SU-DHL-6 (cell line): ENCODE measurements around the gene FBXO44.

Experiments used
- H2AFZ ChIP-seq: fragments of 200-600 bp; sonication (generic); 2 replicates; pipeline ENCODE4 v1.6.1; 2014; ENCODE audit warnings: low read depth, mild to moderate bottlenecking, moderate library complexity, mixed read lengths, antibody characterized with exemption, low read length; ENCODE audit not compliant: severe bottlenecking
- H3F3A ChIP-seq: fragments of 200-600 bp; shearing (Covaris generic); 2 replicates; pipeline ENCODE4 v1.6.0; 2016; ENCODE audit warnings: antibody characterized with exemption, mild to moderate bottlenecking; ENCODE audit not compliant: insufficient read depth
- H3K27ac ChIP-seq: fragments of 200-600 bp; sonication (generic); 2 replicates; pipeline ENCODE4 v1.5.1; 2016; ENCODE audit warnings: low read depth, mild to moderate bottlenecking, low read length, moderate library complexity, mixed read lengths
- H3K27me3 ChIP-seq: fragments of 200-600 bp; sonication (generic), shearing (Covaris generic); 2 replicates; pipeline ENCODE4 v1.6.0; 2014; ENCODE audit warnings: mild to moderate bottlenecking, low read length
- H3K36me3 ChIP-seq: fragments of 200-600 bp; sonication (generic); 2 replicates; pipeline ENCODE4 v1.6.1; 2014; ENCODE audit warnings: mild to moderate bottlenecking, low read length, mixed read lengths
- H3K4me2 ChIP-seq: fragments of 300-600, 200-600 bp; shearing (Covaris generic), sonication (generic); 2 replicates; pipeline ENCODE4 v1.6.0; 2014; ENCODE audit warnings: low read length, low read depth, mild to moderate bottlenecking; ENCODE audit not compliant: poor library complexity, severe bottlenecking
- H3K4me3 ChIP-seq: fragments of 200-600 bp; sonication (generic); 2 replicates; pipeline ENCODE4 v1.5.1; 2014; ENCODE audit warnings: antibody characterized with exemption, low read length, mild to moderate bottlenecking, mixed read lengths; ENCODE audit not compliant: insufficient read depth, poor library complexity, severe bottlenecking
- H3K79me2 ChIP-seq: fragments of 200-600 bp; sonication (generic); 2 replicates; pipeline ENCODE4 v1.6.1; 2014; ENCODE audit warnings: mild to moderate bottlenecking, low read length, moderate library complexity; ENCODE audit not compliant: insufficient read depth
- H3K9ac ChIP-seq: fragments of 200-600 bp; sonication (generic); 2 replicates; pipeline ENCODE4 v1.7.0; 2014; ENCODE audit warnings: mild to moderate bottlenecking, low read length
- H3K9me2 ChIP-seq: fragments of 200-600 bp; sonication (generic); replicated peaks from 2 replicates; pipeline ENCODE4 v1.6.1; 2014; ENCODE audit warnings: low read length; ENCODE audit not compliant: insufficient read depth
- H3K9me3 ChIP-seq: fragments of 200-600 bp; sonication (generic); 2 replicates; pipeline ENCODE4 v1.6.1; 2014; ENCODE audit warnings: low read length, mixed read lengths; ENCODE audit not compliant: insufficient read depth
- H4K20me1 ChIP-seq: fragments of 200-600 bp; sonication (generic); 2 replicates; pipeline ENCODE4 v1.6.1; 2014; ENCODE audit warnings: low read depth, mild to moderate bottlenecking, antibody characterized with exemption, low read length, moderate library complexity, mixed read lengths
- EZH2phosphoT487 ChIP-seq: fragments of 200-600 bp; sonication (generic), shearing (Covaris generic); conservative IDR thresholded peaks from 2 replicates; pipeline ENCODE4 v1.6.1; 2018; ENCODE audit warnings: mild to moderate bottlenecking, antibody characterized with exemption, low read length, moderate library complexity, mixed read lengths
- TF ChIP-seq, protein P1 (sequence below): fragments of 200-600 bp; sonication (generic); IDR thresholded peaks from one replicate; pipeline ENCODE4 v1.5.1; 2017; ENCODE audit warnings: antibody characterized with exemption, mild to moderate bottlenecking, low read length, moderate library complexity; ENCODE audit not compliant: insufficient read depth, poor library complexity, severe bottlenecking

The FBXO44 gene

DNA sequence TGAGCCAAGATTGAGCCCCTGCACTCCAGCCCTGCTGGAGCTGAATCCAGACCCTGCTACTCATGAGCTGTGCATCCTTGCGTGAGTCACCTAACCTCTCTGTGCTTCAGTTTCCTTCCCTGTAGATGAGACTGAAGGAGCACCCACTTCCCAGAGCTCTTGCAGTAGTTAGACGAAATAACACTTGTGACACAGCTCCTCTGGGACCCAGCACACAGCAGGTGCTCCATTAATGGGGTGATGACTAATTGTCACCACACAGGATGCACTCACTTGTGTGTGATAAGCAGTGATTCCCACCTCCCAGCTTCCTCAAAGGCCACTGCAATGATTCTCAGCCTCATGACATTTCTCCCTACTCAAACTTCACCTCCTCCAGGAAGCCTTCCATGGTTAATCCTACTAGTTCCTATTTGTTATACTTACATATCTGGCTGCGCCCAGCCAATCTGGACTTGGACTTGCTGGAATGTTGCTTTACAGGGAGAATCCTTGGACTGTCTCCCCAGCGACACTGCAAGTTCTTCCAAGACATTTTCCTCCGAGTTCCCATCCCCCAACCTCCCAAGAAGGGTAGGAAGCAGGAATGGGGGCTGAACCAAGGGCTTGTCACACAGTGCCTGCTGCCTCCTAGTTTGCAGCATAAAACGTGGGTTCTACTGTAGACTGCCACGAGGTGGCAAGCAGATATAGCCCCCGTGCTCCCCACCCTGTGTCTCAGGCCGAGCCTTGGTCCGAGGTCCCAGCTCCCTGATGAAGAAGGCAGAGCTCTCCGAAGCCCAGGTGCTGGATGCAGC is 54.1 kb downstream of the FBXO44 start:
- TF ChIP-seq, protein P1, sequence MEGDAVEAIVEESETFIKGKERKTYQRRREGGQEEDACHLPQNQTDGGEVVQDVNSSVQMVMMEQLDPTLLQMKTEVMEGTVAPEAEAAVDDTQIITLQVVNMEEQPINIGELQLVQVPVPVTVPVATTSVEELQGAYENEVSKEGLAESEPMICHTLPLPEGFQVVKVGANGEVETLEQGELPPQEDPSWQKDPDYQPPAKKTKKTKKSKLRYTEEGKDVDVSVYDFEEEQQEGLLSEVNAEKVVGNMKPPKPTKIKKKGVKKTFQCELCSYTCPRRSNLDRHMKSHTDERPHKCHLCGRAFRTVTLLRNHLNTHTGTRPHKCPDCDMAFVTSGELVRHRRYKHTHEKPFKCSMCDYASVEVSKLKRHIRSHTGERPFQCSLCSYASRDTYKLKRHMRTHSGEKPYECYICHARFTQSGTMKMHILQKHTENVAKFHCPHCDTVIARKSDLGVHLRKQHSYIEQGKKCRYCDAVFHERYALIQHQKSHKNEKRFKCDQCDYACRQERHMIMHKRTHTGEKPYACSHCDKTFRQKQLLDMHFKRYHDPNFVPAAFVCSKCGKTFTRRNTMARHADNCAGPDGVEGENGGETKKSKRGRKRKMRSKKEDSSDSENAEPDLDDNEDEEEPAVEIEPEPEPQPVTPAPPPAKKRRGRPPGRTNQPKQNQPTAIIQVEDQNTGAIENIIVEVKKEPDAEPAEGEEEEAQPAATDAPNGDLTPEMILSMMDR, result no peak
- TF ChIP-seq EZH2phosphoT487, result no peak
- H2AFZ ChIP-seq, result no peak overlapping the region
- H3K27ac ChIP-seq, result no peak overlapping the region
- H3K36me3 ChIP-seq, result no peaks in the 10 kb centered on the region
- no peaks in the 10 kb centered on the region for H3K79me2 ChIP-seq
- no peaks in the 10 kb centered on the region for H3K9me3 ChIP-seq
- no peak overlapping the region for H3K9ac ChIP-seq
- no peaks in the 10 kb centered on the region for H3K9me2 ChIP-seq
- H4K20me1 ChIP-seq, result no peaks in the 10 kb centered on the region
- H3K27me3 ChIP-seq, result no peaks in the 10 kb centered on the region
- no peaks in the 10 kb centered on the region for H3F3A ChIP-seq
- no peak overlapping the region for H3K4me2 ChIP-seq
- no peak overlapping the region for H3K4me3 ChIP-seq

DNA sequence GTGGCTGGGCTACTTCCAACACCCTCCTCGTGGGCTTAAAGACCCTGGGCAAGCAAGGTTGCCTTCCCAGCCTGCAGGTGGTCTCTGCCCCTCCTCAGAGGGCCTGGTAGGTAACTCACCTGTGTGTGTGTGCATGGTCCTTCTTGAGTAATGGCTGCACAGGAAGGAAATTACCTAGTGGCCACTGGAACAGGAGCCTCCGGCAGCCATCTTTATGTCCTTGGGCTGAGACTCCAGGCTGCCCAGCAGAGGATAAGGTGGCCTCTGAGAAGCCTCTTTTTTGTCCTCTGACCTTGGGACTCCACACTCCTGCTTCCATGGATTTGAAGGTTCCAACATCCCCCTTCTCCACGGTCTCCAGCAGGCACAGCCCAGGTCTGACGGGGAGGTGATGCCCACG is 56.8 kb downstream of the FBXO44 start:
- no peak overlapping the region for H3K27ac ChIP-seq
- no peaks in the 10 kb centered on the region for H3K36me3 ChIP-seq
- no peaks in the 10 kb centered on the region for H3F3A ChIP-seq
- H3K9me2 ChIP-seq, result no peaks in the 10 kb centered on the region
- H2AFZ ChIP-seq, result no peak overlapping the region
- H3K9ac ChIP-seq, result no peak overlapping the region
- no peaks in the 10 kb centered on the region for H3K9me3 ChIP-seq
- H3K79me2 ChIP-seq, result no peaks in the 10 kb centered on the region
- H3K4me3 ChIP-seq, result no peak overlapping the region
- H4K20me1 ChIP-seq, result no peaks in the 10 kb centered on the region
- no peak overlapping the region for H3K4me2 ChIP-seq
- H3K27me3 ChIP-seq, result no peaks in the 10 kb centered on the region
- TF ChIP-seq EZH2phosphoT487, result no peak
- TF ChIP-seq, protein P1, result no peak

DNA sequence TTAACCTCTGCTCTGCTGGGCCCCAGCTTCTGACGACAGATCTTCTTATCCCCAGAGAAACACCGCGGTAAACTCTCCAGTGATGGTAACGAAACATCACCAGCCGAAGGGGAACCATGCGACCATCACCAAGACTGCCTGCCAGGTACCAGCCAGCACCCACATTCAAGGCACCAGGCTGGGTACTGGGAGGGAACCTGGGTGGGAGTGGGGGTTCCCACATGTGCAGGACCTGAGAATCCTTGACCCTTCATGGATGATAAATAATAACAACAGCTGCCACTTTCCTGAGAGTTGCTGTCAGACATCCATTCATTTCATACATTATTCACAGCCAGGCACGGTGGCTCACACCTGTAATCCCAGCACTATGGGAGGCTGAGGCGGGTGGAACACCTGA is 57.6 kb downstream of the FBXO44 start:
- no peaks in the 10 kb centered on the region for H3F3A ChIP-seq
- H3K9ac ChIP-seq, result no peak overlapping the region
- H3K4me3 ChIP-seq, result no peak overlapping the region
- H3K36me3 ChIP-seq, result no peaks in the 10 kb centered on the region
- H3K27ac ChIP-seq, result no peak overlapping the region
- H4K20me1 ChIP-seq, result no peaks in the 10 kb centered on the region
- H3K27me3 ChIP-seq, result no peaks in the 10 kb centered on the region
- no peaks in the 10 kb centered on the region for H3K9me3 ChIP-seq
- no peak overlapping the region for H2AFZ ChIP-seq
- no peak for TF ChIP-seq EZH2phosphoT487
- TF ChIP-seq, protein P1, result no peak
- no peaks in the 10 kb centered on the region for H3K9me2 ChIP-seq
- no peaks in the 10 kb centered on the region for H3K79me2 ChIP-seq
- H3K4me2 ChIP-seq, result no peak overlapping the region
